NCI-H82 treated with DMSO at 0.1 percent for 48 hours (cell line): ENCODE results near the gene ADCYAP1R1.
"Not testable (repeated sequence)": the region's sequence is repeated elsewhere in the genome, so short reads cannot be mapped to it uniquely, and the experiment has no call there.

Experiments used
- DNase-seq: peaks from one replicate; lab custom pipeline; 2025; ENCODE audit not compliant: unreplicated experiment; lab: John Stamatoyannopoulos, UW

ADCYAP1R1 gene

DNA sequence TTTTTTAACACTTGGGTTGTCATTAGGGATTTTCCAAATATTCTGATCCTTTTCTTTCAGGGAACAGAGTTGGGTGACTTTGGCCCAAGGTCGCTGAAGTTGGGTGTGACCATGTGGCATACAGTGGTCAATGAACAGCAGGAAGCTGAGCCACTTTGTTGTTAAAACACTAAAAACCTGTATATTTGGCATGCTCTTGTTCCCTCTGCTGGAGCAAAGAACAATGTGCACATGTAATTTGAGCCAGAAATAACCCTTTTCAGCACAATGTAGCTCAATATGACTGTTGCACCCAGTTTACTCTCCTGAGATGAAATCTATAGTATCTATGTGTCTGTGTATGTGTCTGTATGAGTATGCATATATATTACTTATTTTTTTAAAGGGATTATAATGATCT lies 74.9 kb downstream of the ADCYAP1R1 start:
- no peak for DNase-seq

DNA sequence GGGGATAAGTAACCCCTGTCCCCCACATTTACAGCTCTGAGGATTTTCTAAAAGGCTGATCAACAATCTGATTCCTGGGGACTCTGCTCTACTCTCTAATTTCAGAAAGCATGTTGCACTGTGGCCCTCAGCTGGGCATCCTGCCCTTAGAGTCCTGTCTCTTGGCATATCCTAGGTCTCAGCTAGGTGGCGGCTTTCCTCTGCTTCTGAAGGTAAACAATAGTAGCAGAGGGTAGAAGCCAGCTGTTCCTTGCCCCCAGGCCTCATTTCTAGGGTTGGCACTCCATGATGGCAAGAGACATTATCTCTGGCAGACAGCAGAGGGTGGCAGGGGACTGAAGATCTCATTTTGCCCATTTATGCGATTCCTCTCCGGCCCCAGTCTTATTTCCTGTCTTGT lies 77.0 kb downstream of the ADCYAP1R1 start:
- no peak for DNase-seq

DNA sequence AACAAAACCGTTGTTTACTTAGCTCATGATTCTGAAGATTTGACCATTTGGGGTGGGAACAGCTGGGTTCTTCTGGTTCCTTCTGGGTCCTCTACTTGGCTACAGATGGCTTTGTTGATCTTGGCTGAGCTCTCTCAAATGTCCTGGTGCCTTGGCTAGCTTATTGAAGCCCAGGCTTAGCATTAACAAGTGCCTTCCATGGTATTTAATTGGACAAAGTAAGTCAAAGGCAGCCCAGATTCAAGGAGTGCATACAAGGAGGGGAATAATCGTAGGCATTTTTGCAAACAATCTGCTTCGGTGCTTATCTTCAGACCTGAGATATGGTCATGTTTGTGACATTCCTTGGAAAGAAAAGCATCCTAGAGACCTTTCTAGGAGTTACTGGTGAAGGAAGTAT lies 81.4 kb downstream of the ADCYAP1R1 start:
- DNase-seq: no peak

DNA sequence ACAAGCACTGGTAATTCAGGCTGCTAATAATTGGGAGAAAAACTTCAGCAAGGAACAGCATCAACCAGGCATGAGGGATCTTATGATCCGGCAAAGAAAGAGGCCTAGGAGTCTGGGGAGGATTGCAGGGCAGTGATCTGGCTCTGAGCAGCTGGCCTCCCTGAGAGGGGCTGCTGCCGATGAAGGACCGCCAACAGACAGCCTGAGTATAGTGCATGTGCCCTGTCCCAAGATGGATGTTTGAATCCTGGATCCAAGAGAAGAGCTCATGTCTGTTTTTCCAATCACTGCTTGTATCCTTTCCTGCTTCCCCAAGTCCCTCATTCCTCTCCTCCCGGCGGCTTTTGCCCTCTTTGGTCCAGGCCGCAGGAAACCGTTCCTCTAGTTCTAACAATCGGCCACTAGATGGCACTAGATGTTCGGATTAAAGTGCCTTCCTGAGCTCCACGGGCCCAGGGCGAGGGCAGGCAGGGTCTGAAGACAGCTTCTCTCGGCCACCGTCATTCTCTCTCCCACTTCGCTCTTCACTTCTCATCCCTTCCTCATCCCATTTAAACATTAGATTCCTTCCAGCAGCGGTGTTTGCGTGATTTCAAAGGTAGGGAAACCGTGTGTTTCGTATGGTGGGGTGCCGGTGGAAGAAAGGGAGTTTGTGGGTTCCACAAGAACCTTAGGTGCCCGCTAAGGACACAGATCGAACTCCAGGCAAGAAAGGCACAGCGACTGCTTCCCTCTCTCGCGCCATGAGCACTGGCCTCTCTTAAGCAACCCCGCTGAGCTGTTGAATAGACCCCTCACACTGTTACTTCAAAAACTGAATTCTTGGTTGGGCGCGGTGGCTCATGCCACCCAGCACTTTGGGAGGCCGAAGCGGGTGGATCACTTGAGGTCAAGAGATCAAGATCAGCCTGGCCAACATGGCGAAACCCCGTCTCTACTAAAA lies 82.4 kb downstream of the ADCYAP1R1 start:
- peak; percentile 85 for DNase-seq

- DNase-seq: no peak
These were observed 85.1 kb downstream of the ADCYAP1R1 start for GRCh38 chr7:31137234-31137633.

DNA sequence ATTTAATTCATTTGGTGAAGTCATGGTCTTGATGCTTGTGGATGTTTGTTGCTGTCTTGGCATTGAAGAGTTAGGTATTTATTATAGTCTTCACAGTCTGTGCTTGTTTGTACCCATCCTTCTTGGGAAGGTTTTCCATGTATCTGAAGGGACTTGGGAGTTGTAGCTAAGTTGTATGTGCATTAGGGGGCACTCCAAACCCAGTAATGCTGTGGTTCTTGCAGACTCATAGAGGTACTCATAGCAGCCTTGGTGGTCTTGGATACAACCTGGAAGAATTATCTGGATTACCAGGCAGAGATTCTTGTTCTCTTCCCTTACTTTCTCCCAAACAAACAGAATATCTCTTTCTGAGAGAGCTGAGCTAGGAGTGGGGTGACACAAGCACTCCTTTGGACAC lies 93.2 kb downstream of the ADCYAP1R1 start:
- no peak for DNase-seq

DNA sequence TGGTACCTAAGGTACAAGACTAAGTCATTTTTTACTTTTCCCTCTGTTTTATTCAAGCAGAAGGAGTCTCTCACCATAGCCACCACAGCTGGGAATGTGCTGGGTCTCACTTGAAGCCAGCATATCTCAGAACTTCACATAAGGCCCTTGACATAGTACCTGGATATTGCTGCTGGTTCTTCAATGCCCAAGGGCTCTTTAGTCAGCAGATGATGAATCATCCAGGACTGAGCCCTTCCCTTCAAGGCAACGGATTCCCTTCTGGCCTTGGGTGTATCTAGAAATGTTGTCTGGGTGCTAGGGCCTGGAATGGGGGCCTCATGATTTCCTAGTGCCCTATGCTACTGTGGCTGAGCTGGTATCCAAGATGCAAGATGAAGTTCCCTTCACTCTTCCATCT lies 93.9 kb downstream of the ADCYAP1R1 start:
- no peak for DNase-seq

DNA sequence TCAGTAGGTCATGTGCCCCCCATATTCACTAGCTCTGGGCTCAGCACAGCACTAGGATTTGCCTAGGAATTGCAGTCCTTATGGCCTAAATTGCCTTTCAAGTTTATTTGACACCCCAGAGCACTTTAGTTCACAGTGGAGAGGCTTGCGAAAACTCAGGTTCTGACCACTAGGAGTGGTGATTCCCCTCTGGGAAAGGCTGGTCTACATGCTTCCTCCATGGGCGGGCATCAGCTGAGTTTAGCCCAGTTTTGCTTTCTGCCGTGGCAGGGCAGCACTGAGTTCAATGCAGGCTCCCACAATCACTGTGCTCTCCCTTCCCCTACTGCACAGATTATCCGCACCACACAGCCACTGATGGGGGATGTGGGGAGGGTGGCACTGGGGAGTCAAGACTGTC lies 94.4 kb downstream of the ADCYAP1R1 start:
- no peak for DNase-seq

- DNase-seq: no peak
These were observed 99.7 kb downstream of the ADCYAP1R1 start for GRCh38 chr7:31151849-31152248.

DNA sequence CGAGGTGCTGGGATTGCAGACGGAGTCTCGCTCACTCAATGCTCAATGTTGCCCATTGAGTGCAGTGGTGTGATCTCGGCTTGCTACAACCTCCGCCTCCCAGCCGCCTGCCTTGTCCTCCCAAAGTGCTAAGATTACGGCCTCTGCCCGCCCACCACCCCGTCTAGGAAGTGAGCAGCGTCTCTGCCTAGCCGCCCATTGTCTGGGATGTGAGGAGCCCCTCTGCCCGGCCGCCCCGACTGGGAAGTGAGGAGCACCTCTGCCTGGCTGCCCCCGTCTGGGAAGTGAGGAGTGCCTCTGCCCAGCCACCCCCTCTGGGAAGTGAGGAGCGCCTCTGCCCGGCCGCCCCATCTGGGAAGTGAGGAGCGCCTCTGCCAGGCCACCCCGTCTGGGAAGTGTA lies 101.2 kb downstream of the ADCYAP1R1 start:
- DNase-seq: not testable (repeated sequence)

DNA sequence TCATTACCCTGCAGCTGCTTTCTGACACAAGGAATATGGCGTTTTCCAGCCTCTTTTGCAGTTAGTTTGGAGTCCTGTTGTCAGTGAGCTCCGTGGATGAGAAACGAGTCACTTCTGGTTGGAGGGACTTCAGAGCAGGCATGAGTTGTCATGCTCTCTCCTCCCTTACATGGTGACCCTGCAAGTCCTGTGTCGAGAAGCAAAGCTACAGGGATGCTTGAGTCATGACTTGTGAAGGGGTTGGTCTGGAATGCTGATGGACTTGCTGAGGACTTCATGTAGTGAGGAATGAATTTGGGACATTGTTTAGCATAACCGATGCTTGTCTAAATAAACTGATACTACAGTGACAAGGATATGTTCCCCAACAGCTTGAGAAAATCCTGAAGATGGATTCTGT lies 108.8 kb downstream of the ADCYAP1R1 start:
- no peak for DNase-seq
